Fibroblast of lung (primary cell): ENCODE data around the gene SHC4. TPM values are rescaled to one million over a fixed set of nuclear protein-coding genes. Genes with fewer than 3 reads are reported as not detected.
A peak's percentile ranks its signal among the peaks of the same experiment; 100 is the strongest.

Source experiments
- DNase-seq, 2 donors: peaks; one replicate each; pipeline versions ENCODE4 v3.0.0 to v3.0.0-alpha.2; 2010; ENCODE audit warnings: low read depth in 2 of 2
- H2AFZ ChIP-seq: 2 replicates; pipeline ENCODE4 v1.5.1; 2012; ENCODE audit warnings: low read length, control low read depth, inconsistent platforms
- H3K27ac ChIP-seq: 2 replicates; pipeline ENCODE4 v1.5.1; 2011; ENCODE audit warnings: low read length, control low read depth; ENCODE audit not compliant: insufficient read depth
- H3K27me3 ChIP-seq: 2 replicates; pipeline ENCODE4 v1.5.1; 2011; ENCODE audit warnings: mild to moderate bottlenecking, low read length; ENCODE audit not compliant: control insufficient read depth, insufficient read depth
- H3K36me3 ChIP-seq: 2 replicates; pipeline ENCODE4 v1.5.1; 2011; ENCODE audit warnings: low read length; ENCODE audit not compliant: control insufficient read depth, insufficient read depth
- H3K4me1 ChIP-seq: 2 replicates; pipeline ENCODE4 v1.5.1; 2011; ENCODE audit warnings: low read length; ENCODE audit not compliant: control insufficient read depth, insufficient read depth; ENCODE audit errors: extremely low read depth
- H3K4me2 ChIP-seq: 2 replicates; pipeline ENCODE4 v1.5.1; 2011; ENCODE audit warnings: low read length, control low read depth; ENCODE audit not compliant: insufficient read depth; ENCODE audit errors: extremely low read depth
- H3K4me3 ChIP-seq, 4 experiments: fragments of 200-600 bp in 1 of 4; sonication (generic) in 1 of 4; replicated peaks in 1 of 4; 2 replicates each; pipeline ENCODE4 v1.5.1; 2011 to 2016; ENCODE audit warnings: low read length in 4 of 4, low read depth in 3 of 4, mild to moderate bottlenecking in 3 of 4, control low read depth in 2 of 4, inconsistent platforms in 1 of 4, mixed read lengths in 1 of 4; ENCODE audit not compliant: insufficient read depth in 1 of 4; ENCODE audit errors: control extremely low read depth in 1 of 4
- H3K79me2 ChIP-seq: 2 replicates; pipeline ENCODE4 v1.5.1; 2012; ENCODE audit warnings: mild to moderate bottlenecking, low read length, inconsistent platforms; ENCODE audit not compliant: control insufficient read depth, insufficient read depth
- H3K9ac ChIP-seq: 2 replicates; pipeline ENCODE4 v1.5.1; 2011; ENCODE audit warnings: mild to moderate bottlenecking, low read length, control low read depth; ENCODE audit not compliant: insufficient read depth
- H3K9me3 ChIP-seq: 2 replicates; pipeline ENCODE4 v1.5.1; 2012; ENCODE audit warnings: low read depth, low read length; ENCODE audit not compliant: control insufficient read depth, insufficient read depth
- H4K20me1 ChIP-seq: 2 replicates; pipeline ENCODE4 v1.5.1; 2011; ENCODE audit warnings: low read length; ENCODE audit not compliant: control insufficient read depth, insufficient read depth; ENCODE audit errors: extremely low read depth
- EZH2 ChIP-seq: IDR thresholded peaks from 2 replicates; pipeline ENCODE4 v1.5.1; 2012; ENCODE audit warnings: low read length, control low read depth, mild to moderate bottlenecking; ENCODE audit errors: missing control alignments
- polyA plus RNA-seq, 2 donors: library from polyadenylated mRNA; depleted of rRNA in 1 of 2; stranded (reverse) in 1 of 2; unstranded in 1 of 2; fragments of >200 nt; gene quantifications; 2 replicates each; pipeline ENCODE4 v1.2.1, GENCODE V29; 2011 to 2012; ENCODE audit warnings: missing spikeins in 1 of 2
- total RNA-seq: library from RNA; depleted of rRNA; stranded (reverse); fragments of >200 nt; gene quantifications from 2 replicates; pipeline ENCODE4 v1.2.1, GENCODE V29; 2014
- TF ChIP-seq, protein P1 (sequence below), 2 donors: IDR thresholded peaks in 1 of 2; conservative IDR thresholded peaks in 1 of 2; 1 replicate in 1 of 2; 2 replicates in 1 of 2; pipeline ENCODE4 v1.5.1; 2011 to 2012; ENCODE audit warnings: low read length in 2 of 2, control low read depth in 1 of 2, inconsistent platforms in 1 of 2, low read depth in 1 of 2, mild to moderate bottlenecking in 1 of 2

SHC4 gene
- total and polyA plus RNA-seq, 2 donors (not counting 1 experiment from before 2014, with no cell fraction given) = 0.75 to 1.5 TPM

DNA sequence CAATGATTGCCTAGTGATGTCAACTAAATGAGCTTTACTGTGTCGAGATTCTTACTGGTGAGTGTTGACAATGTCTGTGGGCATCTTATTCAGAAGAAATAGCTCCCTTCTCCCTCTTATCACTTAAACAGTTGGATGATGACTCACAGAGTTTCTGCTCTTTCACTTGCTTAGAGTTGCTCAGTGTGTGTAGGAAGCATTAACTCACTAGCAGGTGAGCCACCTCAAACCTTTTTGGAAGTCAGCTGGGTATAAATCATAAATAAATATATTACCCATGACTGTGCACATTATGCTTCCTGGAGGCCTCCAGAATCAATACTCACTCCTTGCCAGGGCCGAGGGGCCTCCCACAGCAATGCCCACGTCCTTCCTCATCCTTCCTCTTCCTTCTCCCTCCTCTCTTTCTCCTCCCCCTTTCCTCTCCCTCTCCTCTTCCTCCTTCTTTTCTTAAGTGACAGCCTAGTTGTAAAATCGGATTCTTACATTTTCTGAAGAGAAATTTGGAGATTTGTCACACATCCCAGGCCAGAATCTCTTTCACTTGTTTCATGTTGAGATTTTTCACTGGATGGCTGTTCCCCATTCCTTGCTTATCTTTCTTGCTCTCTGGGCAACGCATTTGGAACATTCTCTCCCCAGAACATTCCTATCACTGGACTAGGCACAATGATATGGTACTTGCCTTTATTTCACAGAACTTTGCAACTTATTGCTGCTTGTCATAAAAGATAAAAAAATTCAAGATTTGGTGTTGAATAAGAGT, 17.5 kb downstream of the SHC4 start:
- peak; percentile 40 to 92 for DNase-seq
- TF ChIP-seq EZH2 = no peak
- TF ChIP-seq, protein P1, sequence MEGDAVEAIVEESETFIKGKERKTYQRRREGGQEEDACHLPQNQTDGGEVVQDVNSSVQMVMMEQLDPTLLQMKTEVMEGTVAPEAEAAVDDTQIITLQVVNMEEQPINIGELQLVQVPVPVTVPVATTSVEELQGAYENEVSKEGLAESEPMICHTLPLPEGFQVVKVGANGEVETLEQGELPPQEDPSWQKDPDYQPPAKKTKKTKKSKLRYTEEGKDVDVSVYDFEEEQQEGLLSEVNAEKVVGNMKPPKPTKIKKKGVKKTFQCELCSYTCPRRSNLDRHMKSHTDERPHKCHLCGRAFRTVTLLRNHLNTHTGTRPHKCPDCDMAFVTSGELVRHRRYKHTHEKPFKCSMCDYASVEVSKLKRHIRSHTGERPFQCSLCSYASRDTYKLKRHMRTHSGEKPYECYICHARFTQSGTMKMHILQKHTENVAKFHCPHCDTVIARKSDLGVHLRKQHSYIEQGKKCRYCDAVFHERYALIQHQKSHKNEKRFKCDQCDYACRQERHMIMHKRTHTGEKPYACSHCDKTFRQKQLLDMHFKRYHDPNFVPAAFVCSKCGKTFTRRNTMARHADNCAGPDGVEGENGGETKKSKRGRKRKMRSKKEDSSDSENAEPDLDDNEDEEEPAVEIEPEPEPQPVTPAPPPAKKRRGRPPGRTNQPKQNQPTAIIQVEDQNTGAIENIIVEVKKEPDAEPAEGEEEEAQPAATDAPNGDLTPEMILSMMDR (conservative IDR thresholded peaks at IDR 0.05 in 1 of 2, IDR thresholded peaks at IDR 0.05 in 1 of 2; ENCODE audit: low read depth in 1 of 2, low read length in 2 of 2) = no peak
- H3K27me3 ChIP-seq = no peaks in the 10 kb centered on the region
- no peak overlapping the region for H3K4me2 ChIP-seq
- no peak overlapping the region for H3K4me3 ChIP-seq
- no peaks in the 10 kb centered on the region for H3K79me2 ChIP-seq
- no peaks in the 10 kb centered on the region for H4K20me1 ChIP-seq
- no peaks in the 10 kb centered on the region for H3K9me3 ChIP-seq
- H3K4me1 ChIP-seq = peaks cover 5% of the 10 kb centered on the region
- no peak overlapping the region for H2AFZ ChIP-seq
- H3K36me3 ChIP-seq = no peaks in the 10 kb centered on the region
- H3K27ac ChIP-seq = no peak overlapping the region
- H3K9ac ChIP-seq = no peak overlapping the region

GRCh38 chr15:48945386-48945785, 18.3 kb downstream of the SHC4 start:
- DNase-seq = no peak
- no peaks in the 10 kb centered on the region for H3K9me3 ChIP-seq
- H3K36me3 ChIP-seq = no peaks in the 10 kb centered on the region
- H3K79me2 ChIP-seq = no peaks in the 10 kb centered on the region
- H3K4me1 ChIP-seq = peaks cover 8% of the 10 kb centered on the region
- no peak overlapping the region for H3K4me2 ChIP-seq
- no peaks in the 10 kb centered on the region for H4K20me1 ChIP-seq
- H3K4me3 ChIP-seq = no peak overlapping the region
- TF ChIP-seq EZH2 = no peak
- TF ChIP-seq, protein P1 (conservative IDR thresholded peaks at IDR 0.05 in 1 of 2, IDR thresholded peaks at IDR 0.05 in 1 of 2; ENCODE audit: low read depth in 1 of 2, low read length in 2 of 2) = no peak
- no peaks in the 10 kb centered on the region for H3K27me3 ChIP-seq
- no peak overlapping the region for H2AFZ ChIP-seq
- no peak overlapping the region for H3K9ac ChIP-seq
- no peak overlapping the region for H3K27ac ChIP-seq

- Histone ChIP-seq H3K4me1 (peaks cover 20% of the 10 kb centered on the region), H3K27ac (no peak overlapping the region), H3K4me2 (no peak overlapping the region), H3K27me3 (no peaks in the 10 kb centered on the region), H3K9ac (no peak overlapping the region), H4K20me1 (no peaks in the 10 kb centered on the region), H3K36me3 (no peaks in the 10 kb centered on the region), H2AFZ (no peak overlapping the region), H3K4me3 (no peak overlapping the region), H3K79me2 (no peaks in the 10 kb centered on the region), H3K9me3 (no peaks in the 10 kb centered on the region)
- no peak for DNase-seq
- TF ChIP-seq EZH2 = no peak
- TF ChIP-seq, protein P1 (conservative IDR thresholded peaks at IDR 0.05 in 1 of 2, IDR thresholded peaks at IDR 0.05 in 1 of 2; ENCODE audit: low read depth in 1 of 2, low read length in 2 of 2) = no peak
Measured at GRCh38 chr15:48941904-48942303, 21.8 kb downstream of the SHC4 start.
